GM23248 (cell line): ENCODE measurements around the gene IBA57. TPM values are rescaled to one million over a fixed set of nuclear protein-coding genes. Genes with fewer than 3 reads are reported as not detected.

Experiments
- DNase-seq: peaks from one replicate; pipeline ENCODE4 v3.0.0-alpha.2; 2015
- H2AFZ ChIP-seq: fragments of 200-600 bp; sonication (generic); 2 replicates; pipeline ENCODE4 v1.6.1; 2016; ENCODE audit warnings: antibody characterized with exemption
- H3F3A ChIP-seq: fragments of 200-600 bp; sonication (generic); 2 replicates; pipeline ENCODE4 v1.6.1; 2016; ENCODE audit warnings: mild to moderate bottlenecking, antibody characterized with exemption, mixed run types; ENCODE audit not compliant: insufficient read depth
- H3K27ac ChIP-seq: fragments of 200-600 bp; sonication (generic); 2 replicates; pipeline ENCODE4 v1.5.1; 2016; ENCODE audit warnings: mild to moderate bottlenecking
- H3K27me3 ChIP-seq: fragments of 200-600 bp; sonication (generic); replicated peaks from 2 replicates; pipeline ENCODE4 v1.6.1; 2016; ENCODE audit warnings: mild to moderate bottlenecking; ENCODE audit not compliant: insufficient read depth
- H3K36me3 ChIP-seq: fragments of 200-600 bp; sonication (generic); 2 replicates; pipeline ENCODE4 v1.6.1; 2016; ENCODE audit warnings: low read depth, mild to moderate bottlenecking
- H3K4me1 ChIP-seq: fragments of 200-600 bp; sonication (generic); 2 replicates; pipeline ENCODE4 v1.6.1; 2016; ENCODE audit warnings: mild to moderate bottlenecking; ENCODE audit not compliant: insufficient read depth
- H3K4me2 ChIP-seq: fragments of 200-600 bp; sonication (generic); one replicate; pipeline ENCODE4 v1.6.1; 2016; ENCODE audit warnings: mild to moderate bottlenecking; ENCODE audit not compliant: unreplicated experiment
- H3K4me3 ChIP-seq: fragments of 200-600 bp; sonication (generic); 2 replicates; pipeline ENCODE4 v1.5.1; 2016; ENCODE audit warnings: mild to moderate bottlenecking
- H3K79me2 ChIP-seq: fragments of 200-600 bp; sonication (generic); 2 replicates; pipeline ENCODE4 v1.6.1; 2016; ENCODE audit warnings: mild to moderate bottlenecking; ENCODE audit not compliant: insufficient read depth
- H3K9ac ChIP-seq: fragments of 200-600 bp; sonication (generic); 2 replicates; pipeline ENCODE4 v1.6.1; 2016; ENCODE audit warnings: mild to moderate bottlenecking
- H3K9me2 ChIP-seq: fragments of 200-600 bp; sonication (generic); 2 replicates; pipeline ENCODE4 v1.6.1; 2016; ENCODE audit warnings: mixed run types, mild to moderate bottlenecking, moderate library complexity; ENCODE audit not compliant: insufficient read depth
- H3K9me3 ChIP-seq: fragments of 200-600 bp; sonication (generic); one replicate; pipeline ENCODE4 v1.6.1; 2017; ENCODE audit warnings: low read depth
- H4K20me1 ChIP-seq: fragments of 200-600 bp; sonication (generic); 2 replicates; pipeline ENCODE4 v1.6.0; 2016; ENCODE audit not compliant: insufficient read depth
- EZH2 ChIP-seq: fragments of 200-600 bp; sonication (generic); IDR thresholded peaks from 2 replicates; pipeline ENCODE4 v1.6.1; 2018; ENCODE audit warnings: antibody characterized with exemption, mild to moderate bottlenecking; ENCODE audit not compliant: insufficient read depth, poor library complexity, severe bottlenecking
- EZH2phosphoT487 ChIP-seq: fragments of 200-600 bp; sonication (generic); IDR thresholded peaks from 2 replicates; pipeline ENCODE4 v1.6.1; 2018; ENCODE audit warnings: antibody characterized with exemption, moderate library complexity, mild to moderate bottlenecking, low read depth; ENCODE audit not compliant: insufficient read depth
- WGBS, 2 experiments: methylation state at CpG; one replicate each; pipeline ENCODE4 v1.1.6; 2015 to 2017; ENCODE audit warnings: low lambda C conversion rate in 2 of 2, low coverage in 1 of 2; ENCODE audit errors: missing lambda C conversion rate in 2 of 2; 5-methylcytosine and 5-hydroxymethylcytosine counted together
- in situ Hi-C: fragments of 300-500 bp; cut with MboI; formaldehyde crosslinking; loops from 2 replicates; pipeline ENCODE4 v1.15.0; 2020
- polyA plus RNA-seq: library from polyadenylated mRNA; unstranded; fragments of >200 nt; fragmentation: Nextera tagmentation; extraction: Ambion mirVana; gene quantifications from 2 replicates; pipeline ENCODE4 v1.2.1, GENCODE V29; 2016
- total RNA-seq: library from RNA; depleted of rRNA; stranded (reverse); fragments of >200 nt; shearing (Covaris generic); gene quantifications from 2 replicates; pipeline ENCODE4 v1.2.3, GENCODE V29; 2014

IBA57 gene
- total and polyA plus RNA-seq, 2 experiments from 2014 or later = 2.0 to 2.9 TPM

DNA sequence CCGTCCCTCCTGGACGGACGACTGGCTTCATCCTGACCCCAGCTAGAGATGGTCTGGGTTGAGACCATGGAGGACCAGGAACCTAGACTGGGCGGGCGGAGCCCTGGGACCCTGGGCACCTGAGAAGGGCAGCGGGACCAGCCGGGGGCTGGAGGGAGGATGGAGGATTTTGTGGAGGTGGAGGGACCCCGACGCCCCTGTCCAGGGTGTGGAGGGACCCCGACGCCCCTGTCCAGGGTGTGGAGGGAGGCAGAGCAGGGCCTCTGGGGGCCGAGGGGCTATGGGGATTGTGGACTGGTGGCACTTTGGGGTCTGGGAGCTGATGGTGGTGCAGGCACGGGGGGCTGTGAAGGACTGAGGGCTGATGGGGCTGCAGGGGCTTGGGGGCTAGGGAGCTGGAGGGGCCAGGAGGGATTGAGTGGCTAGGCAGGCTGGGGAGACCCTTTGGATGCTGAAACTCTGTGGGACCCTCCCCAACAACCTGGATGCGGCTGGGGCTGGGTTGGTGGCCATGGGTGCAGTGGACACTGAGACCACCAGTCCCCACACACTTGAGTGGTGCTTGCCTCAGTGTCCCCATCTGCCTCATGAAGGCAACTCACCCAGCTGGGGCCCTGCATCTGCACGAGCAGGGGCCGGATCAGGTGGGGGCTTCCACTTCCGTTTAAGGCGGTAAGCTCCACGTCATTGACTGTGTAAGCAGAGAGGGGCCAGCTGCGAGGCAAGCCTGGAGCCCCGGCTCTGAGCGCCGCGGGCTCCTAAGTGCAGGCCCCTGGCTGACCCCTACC is 8.5 kb upstream of the IBA57 start:
- H2AFZ ChIP-seq = no peak overlapping the region
- H3K9me2 ChIP-seq = no peaks in the 10 kb centered on the region
- 53 to 62% methylated on average over 20 to 24 of the region's 24 CpGs for WGBS, 2 experiments
- no peaks in the 10 kb centered on the region for H3K79me2 ChIP-seq
- H3K4me1 ChIP-seq = peaks cover 7% of the 10 kb centered on the region; the same call in 1 of the 2 replicates
- no peaks in the 10 kb centered on the region for H4K20me1 ChIP-seq
- H3K36me3 ChIP-seq = no peaks in the 10 kb centered on the region
- no peak overlapping the region for H3K4me2 ChIP-seq
- H3K9me3 ChIP-seq = no peaks in the 10 kb centered on the region
- in situ Hi-C loops = no loop called here
- no peaks in the 10 kb centered on the region for H3K27me3 ChIP-seq
- no peak overlapping the region for H3K4me3 ChIP-seq
- no peak overlapping the region for H3K9ac ChIP-seq
- no peak for TF ChIP-seq EZH2
- TF ChIP-seq EZH2phosphoT487 = no peak
- H3K27ac ChIP-seq = no peak overlapping the region
- no peak for DNase-seq
- H3F3A ChIP-seq = no peaks in the 10 kb centered on the region

DNA sequence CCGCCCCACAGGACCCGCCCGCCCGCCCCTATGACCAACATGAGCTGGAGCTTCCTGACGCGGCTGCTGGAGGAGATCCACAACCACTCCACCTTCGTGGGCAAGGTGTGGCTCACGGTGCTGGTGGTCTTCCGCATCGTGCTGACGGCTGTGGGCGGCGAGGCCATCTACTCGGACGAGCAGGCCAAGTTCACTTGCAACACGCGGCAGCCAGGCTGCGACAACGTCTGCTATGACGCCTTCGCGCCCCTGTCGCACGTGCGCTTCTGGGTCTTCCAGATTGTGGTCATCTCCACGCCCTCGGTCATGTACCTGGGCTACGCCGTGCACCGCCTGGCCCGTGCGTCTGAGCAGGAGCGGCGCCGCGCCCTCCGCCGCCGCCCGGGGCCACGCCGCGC is 7.9 kb upstream of the IBA57 start:
- H3K79me2 ChIP-seq = no peaks in the 10 kb centered on the region
- 55 to 57% methylated on average over 32 to 43 of the region's 43 CpGs for WGBS, 2 experiments
- peaks cover 13% of the 10 kb centered on the region; the same call in 1 of the 2 replicates for H3K4me1 ChIP-seq
- no peaks in the 10 kb centered on the region for H3K9me3 ChIP-seq
- no peak overlapping the region for H3K27ac ChIP-seq
- no peak overlapping the region for H3K4me2 ChIP-seq
- in situ Hi-C loops = no loop called here
- no peaks in the 10 kb centered on the region for H3K27me3 ChIP-seq
- no peak overlapping the region for H3K9ac ChIP-seq
- H3K36me3 ChIP-seq = no peaks in the 10 kb centered on the region
- no peak for DNase-seq
- TF ChIP-seq EZH2phosphoT487 = no peak
- TF ChIP-seq EZH2 = no peak
- H3K9me2 ChIP-seq = no peaks in the 10 kb centered on the region
- no peak overlapping the region for H3K4me3 ChIP-seq
- no peak overlapping the region for H2AFZ ChIP-seq
- H4K20me1 ChIP-seq = no peaks in the 10 kb centered on the region
- no peaks in the 10 kb centered on the region for H3F3A ChIP-seq

DNA sequence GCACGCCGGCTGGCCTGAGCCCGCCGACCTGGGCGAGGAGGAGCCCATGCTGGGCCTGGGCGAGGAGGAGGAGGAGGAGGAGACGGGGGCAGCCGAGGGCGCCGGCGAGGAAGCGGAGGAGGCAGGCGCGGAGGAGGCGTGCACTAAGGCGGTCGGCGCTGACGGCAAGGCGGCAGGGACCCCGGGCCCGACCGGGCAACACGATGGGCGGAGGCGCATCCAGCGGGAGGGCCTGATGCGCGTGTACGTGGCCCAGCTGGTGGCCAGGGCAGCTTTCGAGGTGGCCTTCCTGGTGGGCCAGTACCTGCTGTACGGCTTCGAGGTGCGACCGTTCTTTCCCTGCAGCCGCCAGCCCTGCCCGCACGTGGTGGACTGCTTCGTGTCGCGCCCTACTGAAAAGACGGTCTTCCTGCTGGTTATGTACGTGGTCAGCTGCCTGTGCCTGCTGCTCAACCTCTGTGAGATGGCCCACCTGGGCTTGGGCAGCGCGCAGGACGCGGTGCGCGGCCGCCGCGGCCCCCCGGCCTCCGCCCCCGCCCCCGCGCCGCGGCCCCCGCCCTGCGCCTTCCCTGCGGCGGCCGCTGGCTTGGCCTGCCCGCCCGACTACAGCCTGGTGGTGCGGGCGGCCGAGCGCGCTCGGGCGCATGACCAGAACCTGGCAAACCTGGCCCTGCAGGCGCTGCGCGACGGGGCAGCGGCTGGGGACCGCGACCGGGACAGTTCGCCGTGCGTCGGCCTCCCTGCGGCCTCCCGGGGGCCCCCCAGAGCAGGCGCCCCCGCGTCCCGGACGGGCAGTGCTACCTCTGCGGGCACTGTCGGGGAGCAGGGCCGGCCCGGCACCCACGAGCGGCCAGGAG is 7.2 kb upstream of the IBA57 start:
- TF ChIP-seq EZH2 (no peak), EZH2phosphoT487 (no peak)
- Histone ChIP-seq H3K9ac (no peak overlapping the region), H3K4me3 (no peak overlapping the region), H3K4me1 (peaks cover 19% of the 10 kb centered on the region; the same call in 1 of the 2 replicates), H3K4me2 (no peak overlapping the region), H3K9me2 (no peaks in the 10 kb centered on the region), H3F3A (no peaks in the 10 kb centered on the region), H4K20me1 (no peaks in the 10 kb centered on the region), H3K27ac (no peak overlapping the region), H3K9me3 (no peaks in the 10 kb centered on the region), H3K36me3 (no peaks in the 10 kb centered on the region), H3K27me3 (no peaks in the 10 kb centered on the region), H2AFZ (no peak overlapping the region), H3K79me2 (no peaks in the 10 kb centered on the region)
- 17% methylated on average over 56 to 57 of the region's 98 CpGs for WGBS, 2 experiments
- DNase-seq = peak; percentile 34
- in situ Hi-C loops = no loop called here

DNA sequence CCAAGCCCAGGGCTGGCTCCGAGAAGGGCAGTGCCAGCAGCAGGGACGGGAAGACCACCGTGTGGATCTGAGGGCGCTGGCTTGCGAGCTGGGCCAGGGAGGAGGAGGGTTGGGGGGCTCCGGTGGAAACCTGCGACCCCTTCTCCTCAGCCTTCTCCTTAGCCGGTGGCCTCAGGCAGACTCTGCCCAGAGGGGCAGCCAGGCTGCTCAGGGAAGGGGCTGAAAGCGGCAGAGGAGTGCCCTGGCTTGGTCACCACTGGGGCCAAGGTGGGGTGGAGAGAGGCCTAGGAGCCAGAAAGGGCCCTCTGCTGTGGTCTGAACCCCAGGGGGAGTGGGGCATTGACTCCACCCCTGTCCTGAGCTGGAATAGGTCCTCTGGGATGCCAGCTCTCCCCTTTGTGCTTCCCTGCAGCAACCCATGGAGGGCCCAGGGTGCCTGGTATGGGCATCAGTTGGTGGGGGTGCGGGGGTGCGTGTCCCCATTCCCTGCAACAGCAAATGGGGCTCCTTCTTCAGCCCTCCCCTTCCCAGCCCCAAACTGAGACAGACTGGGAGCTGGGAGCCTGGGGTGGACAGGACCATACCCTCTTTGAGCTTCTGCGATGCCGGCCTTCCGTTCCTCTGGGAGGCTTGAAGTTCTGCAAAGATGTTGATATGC is 6.5 kb upstream of the IBA57 start:
- WGBS, 2 experiments = 71 to 95% methylated on average over 10 to 14 of the region's 14 CpGs
- H3K4me2 ChIP-seq = no peak overlapping the region
- no peak overlapping the region for H2AFZ ChIP-seq
- H3K4me3 ChIP-seq = no peak overlapping the region
- DNase-seq = no peak
- H3K27ac ChIP-seq = no peak overlapping the region
- no peaks in the 10 kb centered on the region for H4K20me1 ChIP-seq
- H3F3A ChIP-seq = no peaks in the 10 kb centered on the region
- no peaks in the 10 kb centered on the region for H3K9me2 ChIP-seq
- no peaks in the 10 kb centered on the region for H3K27me3 ChIP-seq
- in situ Hi-C loops = no loop called here
- no peak overlapping the region for H3K9ac ChIP-seq
- no peaks in the 10 kb centered on the region for H3K79me2 ChIP-seq
- H3K9me3 ChIP-seq = no peaks in the 10 kb centered on the region
- peaks cover 19% of the 10 kb centered on the region; the same call in 1 of the 2 replicates for H3K4me1 ChIP-seq
- no peaks in the 10 kb centered on the region for H3K36me3 ChIP-seq
- TF ChIP-seq EZH2phosphoT487 (no peak), EZH2 (no peak)
